Endometrial microvascular endothelial cells (primary cell): ENCODE data around the gene SELENOW. TPM values are rescaled to one million over a fixed set of nuclear protein-coding genes. Genes with fewer than 3 reads are reported as not detected.
"Not testable (repeated sequence)": the region's sequence is repeated elsewhere in the genome, so short reads cannot be mapped to it uniquely, and the experiment has no call there.

ENCODE experiments used
- in situ Hi-C: cut with HindIII; loops from 2 replicates; pipeline ENCODE4 v1.10.0; 2017; ENCODE audit warnings: low sequenced_read_pairs, low pct_unique_long_range_greater_than_20kb; ENCODE audit errors: inconsistent ontology term
- total RNA-seq: library from RNA; depleted of rRNA; stranded (reverse); fragments of >200 nt; gene quantifications from one replicate; pipeline ENCODE4 v1.2.3, GENCODE V29; 2015; ENCODE audit errors: inconsistent ontology term

The SELENOW gene
- 718 TPM for total RNA-seq

GRCh38 chr19:47778049-47778953 lies at the start of gene SELENOW:
Gene SELENOW, plus strand, starts transcription at chr19:47778703. Its CDS starts 83 bp downstream, at chr19:47778786.
- in situ Hi-C loops, result no loop called here

GRCh38 chr19:47729468-47729798 lies 49.1 kb upstream of the SELENOW start:
- in situ Hi-C loops, result no loop called here

DNA sequence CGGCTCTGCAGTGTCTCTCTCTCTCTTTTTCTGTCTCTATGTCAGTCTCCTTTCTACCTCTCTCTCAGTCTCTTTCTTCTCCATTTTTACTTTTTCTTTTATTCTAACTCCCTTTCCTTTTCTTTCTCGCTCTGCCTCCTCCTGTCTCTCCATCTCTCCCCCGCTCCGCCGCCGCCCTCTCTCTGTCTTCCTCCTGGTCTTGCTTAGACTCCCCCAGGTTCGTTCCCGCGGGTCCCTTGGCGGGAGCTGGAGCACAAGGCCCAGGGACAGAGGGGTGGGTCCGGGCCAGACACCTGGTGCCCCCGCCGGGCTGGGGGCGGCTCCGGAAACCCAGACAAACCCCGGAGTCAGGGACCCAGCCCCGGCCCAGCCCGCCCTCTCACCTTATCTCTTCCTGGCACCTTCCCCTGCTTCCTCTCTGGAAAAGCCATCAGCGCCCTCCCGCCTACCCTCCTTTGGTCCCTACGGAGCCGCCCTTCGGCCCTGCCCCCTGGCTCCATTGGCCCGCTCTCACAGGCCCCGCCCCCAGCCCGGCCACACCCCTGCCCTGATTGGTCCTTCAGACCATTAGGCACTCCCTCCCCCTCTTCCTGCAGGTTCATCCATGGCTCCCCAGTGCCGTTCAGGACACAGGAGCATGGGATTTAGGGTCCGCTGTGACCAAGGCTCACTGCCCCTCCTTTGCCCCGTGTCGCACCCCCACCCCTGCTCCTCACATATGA lies 48.5 kb upstream of the SELENOW start:
- in situ Hi-C loops, result no loop called here

- in situ Hi-C loops, result no loop called here
These were observed 48.0 kb upstream of the SELENOW start for GRCh38 chr19:47730521-47730889.

DNA sequence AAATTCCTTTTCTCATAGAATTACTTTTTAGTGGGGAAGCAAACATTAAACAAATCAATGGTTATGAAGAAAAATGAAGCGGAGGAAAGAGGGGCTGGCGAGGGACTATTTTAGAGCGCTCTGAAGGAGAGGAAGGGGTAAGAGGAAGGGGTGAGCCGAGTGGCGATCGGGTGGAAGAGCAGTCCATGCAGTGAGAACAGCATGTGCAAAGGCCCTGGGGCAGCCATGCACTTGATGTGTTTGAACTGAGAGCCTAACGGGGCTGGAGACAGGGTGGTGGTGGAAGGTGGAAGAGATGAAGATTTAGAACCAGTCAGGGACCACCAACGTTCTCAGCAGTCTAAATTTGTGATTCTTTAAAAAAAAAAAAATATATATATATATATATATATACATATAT lies 47.6 kb upstream of the SELENOW start:
- in situ Hi-C loops, result no loop called here

DNA sequence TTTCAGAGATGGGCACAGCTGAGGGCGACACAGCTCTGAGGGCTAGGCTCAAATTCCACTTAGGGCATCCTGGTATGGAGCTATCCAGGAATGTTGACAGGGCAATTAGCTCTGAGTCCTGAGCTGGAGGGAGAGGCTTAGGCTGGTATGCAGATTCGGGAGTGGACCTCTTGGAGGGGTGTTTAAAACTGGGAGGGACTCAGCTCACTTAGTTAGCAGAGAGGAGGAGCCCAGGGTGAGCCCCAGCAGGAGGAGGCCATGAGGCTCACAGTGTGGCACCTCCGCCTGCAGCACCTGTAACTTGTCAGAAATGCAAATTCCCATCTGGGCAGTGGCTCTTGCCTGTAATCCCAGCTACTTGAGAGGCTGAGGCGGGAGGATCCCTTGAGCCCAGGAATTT lies 43.4 kb upstream of the SELENOW start:
- in situ Hi-C loops, result no loop called here

DNA sequence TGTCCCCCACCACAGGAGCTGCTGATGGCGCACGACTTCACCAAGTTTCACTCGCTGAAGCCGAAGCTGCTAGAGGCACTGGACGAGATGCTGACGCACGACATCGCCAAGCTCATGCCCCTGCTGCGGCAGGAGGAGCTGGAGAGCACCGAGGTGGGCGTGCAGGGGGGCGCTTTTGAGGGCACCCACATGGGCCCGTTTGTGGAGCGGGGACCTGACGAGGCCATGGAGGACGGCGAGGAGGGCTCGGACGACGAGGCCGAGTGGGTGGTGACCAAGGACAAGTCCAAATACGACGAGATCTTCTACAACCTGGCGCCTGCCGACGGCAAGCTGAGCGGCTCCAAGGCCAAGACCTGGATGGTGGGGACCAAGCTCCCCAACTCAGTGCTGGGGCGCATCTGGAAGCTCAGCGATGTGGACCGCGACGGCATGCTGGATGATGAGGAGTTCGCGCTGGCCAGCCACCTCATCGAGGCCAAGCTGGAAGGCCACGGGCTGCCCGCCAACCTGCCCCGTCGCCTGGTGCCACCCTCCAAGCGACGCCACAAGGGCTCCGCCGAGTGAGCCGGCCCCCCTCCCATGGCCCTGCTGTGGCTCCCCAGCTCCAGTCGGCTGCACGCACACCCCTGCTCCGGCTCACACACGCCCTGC lies 37.5 kb upstream of the SELENOW start:
- in situ Hi-C loops, result no loop called here

DNA sequence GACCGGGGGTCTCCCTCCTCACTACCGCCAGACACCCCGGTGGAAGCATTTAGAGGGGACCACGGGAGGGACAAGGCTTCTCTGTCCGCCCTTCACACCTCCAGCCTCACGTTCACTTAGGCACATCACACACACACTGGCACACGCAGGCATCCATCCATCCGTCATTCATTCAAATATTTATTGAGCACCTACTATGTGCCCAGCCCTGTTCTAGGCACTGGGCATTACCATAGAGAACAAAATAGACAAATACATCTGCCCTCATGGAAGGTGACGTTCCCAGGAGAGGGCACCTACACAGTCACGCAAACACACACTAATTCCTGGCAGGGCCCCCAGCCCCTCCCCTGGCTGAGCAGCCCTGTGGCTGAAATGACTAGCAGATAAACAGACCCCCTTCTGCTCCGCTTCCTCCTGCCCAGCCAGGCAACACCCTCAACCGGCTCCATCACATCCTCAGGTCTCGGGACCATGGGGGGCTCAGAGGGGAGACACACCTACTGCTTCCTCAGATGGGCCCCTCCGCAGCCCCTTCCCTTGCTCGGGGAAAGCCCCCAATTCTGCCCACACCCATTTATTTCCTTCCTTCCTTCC lies 36.9 kb upstream of the SELENOW start:
- in situ Hi-C loops, result no loop called here

GRCh38 chr19:47742634-47743033 lies 35.9 kb upstream of the SELENOW start:
- in situ Hi-C loops, result no loop called here

DNA sequence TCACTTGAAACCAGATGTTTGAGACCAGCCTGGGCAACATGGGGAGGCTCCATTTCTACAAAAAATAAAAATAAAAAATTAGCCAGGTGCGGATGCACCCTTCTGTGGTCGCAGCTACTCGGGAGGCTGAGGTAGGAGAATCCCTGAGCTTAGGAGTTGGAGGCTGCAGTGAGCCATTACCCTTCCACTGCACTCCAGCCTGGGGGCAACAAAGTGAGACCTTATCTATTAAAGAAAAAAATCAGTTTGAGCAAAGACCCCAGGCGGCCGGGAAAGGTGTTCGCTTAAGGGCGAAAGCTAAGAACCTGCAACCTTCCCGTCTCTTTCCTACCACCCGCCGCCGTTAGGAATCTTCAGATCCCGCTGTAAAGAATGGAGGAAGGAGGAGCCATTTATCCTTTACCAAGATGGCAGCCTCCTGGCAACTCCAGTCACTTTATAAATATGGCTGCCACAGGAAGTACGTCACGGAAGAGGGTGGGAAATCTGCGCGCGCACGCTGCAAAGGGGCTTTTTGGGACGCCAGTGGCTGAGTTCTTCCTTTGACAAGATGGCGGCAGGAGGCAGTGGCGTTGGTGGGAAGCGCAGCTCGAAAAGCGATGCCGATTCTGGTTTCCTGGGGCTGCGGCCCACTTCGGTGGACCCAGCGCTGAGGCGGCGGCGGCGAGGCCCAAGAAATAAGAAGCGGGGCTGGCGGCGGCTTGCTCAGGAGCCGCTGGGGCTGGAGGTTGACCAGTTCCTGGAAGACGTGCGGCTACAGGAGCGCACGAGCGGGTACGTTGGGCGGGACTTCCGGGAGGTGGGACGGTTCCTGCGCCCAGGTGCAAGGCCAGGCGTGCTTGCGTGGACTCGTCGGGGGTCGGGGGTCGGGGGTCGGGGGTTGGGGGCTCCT lies 33.2 kb upstream of the SELENOW start, which contains the start of gene NOP53:
TSS of gene NOP53 (plus strand) at position 537 of the 892 bp plus-strand sequence. CDS start at position 551, 14 bp downstream.
- in situ Hi-C loops, result no loop called here

- in situ Hi-C loops, result not testable (repeated sequence)
These were observed 32.4 kb upstream of the SELENOW start for GRCh38 chr19:47746129-47746528.

- in situ Hi-C loops, result no loop called here
These were observed 29.2 kb upstream of the SELENOW start for GRCh38 chr19:47749326-47749725.

DNA sequence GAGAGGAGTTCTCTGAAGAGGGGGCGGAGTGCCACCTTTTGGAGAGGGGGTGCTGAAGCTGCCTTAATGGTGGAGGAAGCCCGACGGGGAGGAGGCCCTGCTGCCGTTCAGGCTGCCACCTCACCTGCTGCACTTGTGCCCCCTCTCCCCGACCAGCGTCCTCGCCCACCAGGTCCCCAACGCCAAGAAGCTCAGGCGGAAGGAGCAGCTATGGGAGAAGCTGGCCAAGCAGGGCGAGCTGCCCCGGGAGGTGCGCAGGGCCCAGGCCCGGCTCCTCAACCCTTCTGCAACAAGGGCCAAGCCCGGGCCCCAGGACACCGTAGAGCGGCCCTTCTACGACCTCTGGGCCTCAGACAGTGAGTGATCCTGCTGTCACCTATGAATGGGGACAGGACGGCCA lies 27.8 kb upstream of the SELENOW start:
- in situ Hi-C loops, result no loop called here

GRCh38 chr19:47752440-47753211 lies 25.9 kb upstream of the SELENOW start:
- in situ Hi-C loops, result no loop called here

- in situ Hi-C loops, result no loop called here
These were observed 24.1 kb upstream of the SELENOW start for GRCh38 chr19:47754206-47755064.

DNA sequence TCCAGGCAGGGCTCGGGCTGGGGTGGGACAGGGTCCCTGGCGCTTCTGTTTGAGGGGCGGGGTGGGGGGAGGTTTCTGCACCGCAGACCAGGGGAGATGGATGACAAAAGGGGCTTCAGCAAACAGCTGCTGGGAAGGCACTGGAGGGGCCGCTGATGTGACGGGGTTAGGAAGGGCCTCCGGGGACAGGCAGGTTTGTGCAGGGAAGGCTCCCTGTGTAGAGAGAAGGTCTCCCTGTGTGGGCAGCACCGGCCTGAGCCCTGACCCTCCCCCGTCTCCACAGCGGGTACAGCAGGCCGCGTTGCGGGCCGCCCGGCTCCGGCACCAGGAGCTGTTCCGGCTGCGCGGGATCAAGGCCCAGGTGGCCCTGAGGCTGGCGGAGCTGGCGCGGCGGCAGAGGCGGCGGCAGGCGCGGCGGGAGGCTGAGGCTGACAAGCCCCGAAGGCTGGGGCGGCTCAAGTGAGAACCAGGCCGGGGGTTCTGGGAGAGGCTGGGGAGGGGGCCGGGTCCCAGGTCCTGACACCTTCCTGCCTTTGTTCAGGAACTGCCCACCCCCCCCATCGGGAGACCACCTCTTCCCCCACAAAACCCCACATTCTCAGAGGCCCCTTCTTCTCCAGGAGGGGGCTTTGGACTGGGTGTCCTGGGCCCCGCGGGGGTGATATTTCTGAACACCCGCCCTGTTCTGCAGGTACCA lies 23.3 kb upstream of the SELENOW start:
- in situ Hi-C loops, result no loop called here
